ENCODE measurements around the gene SOX8.
A peak's percentile ranks its signal among the peaks of the same experiment; 100 is the strongest.
"Not testable (repeated sequence)": the region's sequence is repeated elsewhere in the genome, so short reads cannot be mapped to it uniquely, and the experiment has no call there.

The SOX8 gene

GRCh38 chr16:955766-956165, 25.8 kb upstream of the SOX8 start:
- DNase-seq (ENCODE audit: low spot score), result not testable (repeated sequence)

GRCh38 chr16:959232-960040, 22.1 kb upstream of the SOX8 start:
- no peak for DNase-seq (ENCODE audit: low spot score)

- DNase-seq (ENCODE audit: low spot score), result no peak
These were observed 19.2 kb upstream of the SOX8 start for GRCh38 chr16:962366-962765.

GRCh38 chr16:962901-963814, 18.4 kb upstream of the SOX8 start:
- no peak for DNase-seq (ENCODE audit: low spot score)

GRCh38 chr16:963913-964312, 17.7 kb upstream of the SOX8 start:
- no peak for DNase-seq (ENCODE audit: low spot score)

- no peak for DNase-seq (ENCODE audit: low spot score)
These were observed 17.1 kb upstream of the SOX8 start for GRCh38 chr16:964356-965035.

GRCh38 chr16:965036-965395, 16.6 kb upstream of the SOX8 start:
- DNase-seq (ENCODE audit: low spot score), result no peak

GRCh38 chr16:965487-965886, 16.1 kb upstream of the SOX8 start:
- no peak for DNase-seq (ENCODE audit: low spot score)

- DNase-seq (ENCODE audit: low spot score), result no peak
These were observed 15.5 kb upstream of the SOX8 start for GRCh38 chr16:966035-966434.

GRCh38 chr16:966505-966904, 15.1 kb upstream of the SOX8 start:
- no peak for DNase-seq (ENCODE audit: low spot score)

- DNase-seq (ENCODE audit: low spot score), result no peak
These were observed 14.5 kb upstream of the SOX8 start for GRCh38 chr16:967077-967541.

- no peak for DNase-seq (ENCODE audit: low spot score)
These were observed 13.8 kb upstream of the SOX8 start for GRCh38 chr16:967546-968295.

- no peak for DNase-seq (ENCODE audit: low spot score)
These were observed 12.9 kb upstream of the SOX8 start for GRCh38 chr16:968620-969019.

GRCh38 chr16:969508-970385, 11.8 kb upstream of the SOX8 start:
- DNase-seq (ENCODE audit: low spot score), result no peak

GRCh38 chr16:970386-970765, 11.2 kb upstream of the SOX8 start:
- DNase-seq (ENCODE audit: low spot score), result no peak

GRCh38 chr16:970766-971581, 10.6 kb upstream of the SOX8 start, which contains the start of gene LMF1:
LMF1 (minus strand) TSS chr16:970984; CDS start chr16:970980, 4 bp downstream.
- DNase-seq (ENCODE audit: low spot score), result peak; percentile 97

- DNase-seq (ENCODE audit: low spot score), result no peak
These were observed 10.0 kb upstream of the SOX8 start for GRCh38 chr16:971582-971905.

GRCh38 chr16:971981-972315, 9.6 kb upstream of the SOX8 start:
- DNase-seq (ENCODE audit: low spot score), result no peak

GRCh38 chr16:972316-973002, 9.1 kb upstream of the SOX8 start:
- DNase-seq (ENCODE audit: low spot score), result peak; percentile 96

All from putamen (tissue), 1 donor.